ENCODE results near the gene GIGYF2.

GIGYF2 gene

DNA sequence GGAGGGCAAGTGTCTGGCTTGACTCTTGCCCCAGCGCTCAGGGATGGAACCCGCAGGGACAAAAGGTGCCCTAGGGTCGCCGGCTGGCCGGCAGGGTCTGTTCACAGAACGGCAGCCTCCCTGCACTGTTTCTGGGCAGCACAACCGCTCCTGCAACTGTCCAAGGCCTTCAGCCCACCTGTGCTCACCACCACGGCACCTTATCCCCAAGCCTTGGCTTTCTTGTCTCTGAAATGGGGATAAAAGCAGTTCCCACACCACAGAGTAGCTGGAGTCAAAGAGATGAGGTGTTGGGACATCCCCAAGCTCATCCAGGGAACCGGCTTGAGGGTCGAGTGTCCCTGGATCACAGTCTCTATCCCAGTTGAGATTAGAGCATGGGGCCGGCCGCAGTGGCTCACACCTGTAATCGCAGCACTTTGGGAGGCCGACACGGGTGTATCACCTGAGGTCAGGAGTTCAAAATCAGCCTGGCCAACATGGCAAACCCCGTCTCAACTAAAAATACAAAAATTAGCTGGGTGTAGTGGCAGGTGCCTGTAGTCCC is 177.6 kb downstream of the GIGYF2 start:
- no peak overlapping the region for H3K4me3 ChIP-seq (ENCODE audit: low read depth, low read length)
- CTCF ChIA-PET: interaction anchor here (1.1 kb wide), 1 partner anchor 16 kb away, joined by 3 read pairs; no protein-coding TSS in a partner anchor
- no peak overlapping the region for H3K27ac ChIP-seq (ENCODE audit: extremely low read depth, low read depth, low read length)
- peaks cover 0 to 23% of the 10 kb centered on the region in 2 experiments; a peak in 1 of 3 replicates for H3K36me3 ChIP-seq (ENCODE audit: control insufficient read depth in 2 of 2, insufficient read depth in 1 of 2, low read length in 2 of 2)
- POLR2A ChIA-PET: no interaction called here
- TF ChIP-seq ZNF677 (tag by site-specific recombination; IDR thresholded peaks at IDR 0.05) (no peak), ZBTB20 (tag by site-specific recombination; IDR thresholded peaks at IDR 0.05) (no peak), ZNF169 (tag by site-specific recombination; IDR thresholded peaks at IDR 0.05) (no peak), ZNF366 (tag by site-specific recombination; conservative IDR thresholded peaks at IDR 0.05) (no peak), ZSCAN23 (tag by site-specific recombination; IDR thresholded peaks at IDR 0.05) (no peak)
- H3K9me3 ChIP-seq (ENCODE audit: control insufficient read depth, insufficient read depth, low read depth, low read length): no peaks in the 10 kb centered on the region
- H3K4me1 ChIP-seq (ENCODE audit: control insufficient read depth, insufficient read depth, low read length): no peaks in the 10 kb centered on the region

DNA sequence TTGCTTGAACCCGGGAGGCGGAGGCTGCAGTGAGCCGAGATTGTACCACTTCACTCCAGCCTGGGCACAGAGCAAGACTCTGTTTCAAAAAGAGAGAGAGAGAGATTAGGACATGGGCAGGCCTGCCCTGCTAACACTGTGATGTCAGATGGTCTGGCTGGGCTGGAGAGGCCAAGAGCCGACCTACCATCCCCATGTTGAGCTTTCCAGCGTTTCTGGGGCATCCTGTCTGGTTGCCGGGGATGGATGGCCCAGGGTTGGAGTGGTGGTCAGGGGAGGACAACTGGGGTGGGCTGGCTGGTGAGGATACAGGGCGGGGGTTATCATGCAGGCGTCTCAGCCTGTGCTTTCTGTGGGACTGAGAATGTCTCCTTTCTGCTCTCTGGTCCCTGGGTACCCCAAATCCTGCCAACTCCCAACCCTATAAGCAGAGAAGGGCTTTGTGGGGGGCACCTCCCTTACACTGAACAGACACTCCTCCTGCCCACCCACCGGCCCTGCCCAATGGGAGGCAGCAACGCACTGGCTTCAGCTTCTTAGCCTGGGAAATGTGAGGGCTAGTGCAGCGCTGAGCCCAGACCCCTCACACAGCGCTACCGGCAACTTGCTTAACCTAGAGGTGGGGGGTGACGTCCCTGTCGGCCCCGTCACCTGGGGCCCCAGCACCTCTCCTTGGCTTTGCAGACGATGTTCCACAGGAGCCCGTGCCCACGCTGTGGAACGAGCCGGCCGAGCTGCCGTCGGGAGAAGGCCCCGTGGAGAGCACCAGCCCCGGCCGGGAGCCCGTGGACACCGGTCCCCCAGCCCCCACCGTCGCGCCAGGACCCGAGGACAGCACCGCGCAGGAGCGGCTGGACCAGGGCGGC is 178.4 kb downstream of the GIGYF2 start:
- Histone ChIP-seq H3K36me3 (ENCODE audit: control insufficient read depth in 2 of 2, insufficient read depth in 1 of 2, low read length in 2 of 2) (peaks cover 0 to 23% of the 10 kb centered on the region in 2 experiments; a peak in 1 of 3 replicates), H3K9me3 (ENCODE audit: control insufficient read depth, insufficient read depth, low read depth, low read length) (no peaks in the 10 kb centered on the region), H3K4me3 (ENCODE audit: low read depth, low read length) (no peak overlapping the region), H3K27ac (ENCODE audit: extremely low read depth, low read depth, low read length) (no peak overlapping the region), H3K4me1 (ENCODE audit: control insufficient read depth, insufficient read depth, low read length) (no peaks in the 10 kb centered on the region)
- ChIA-PET CTCF (interaction anchor here (0.5 to 1.1 kb wide), 3 partner anchors 17 to 260 kb away, joined by 3 read pairs; no protein-coding TSS in a partner anchor), POLR2A (no interaction called here)
- TF ChIP-seq ZNF571 (tag by site-specific recombination; IDR thresholded peaks at IDR 0.05): no peak

DNA sequence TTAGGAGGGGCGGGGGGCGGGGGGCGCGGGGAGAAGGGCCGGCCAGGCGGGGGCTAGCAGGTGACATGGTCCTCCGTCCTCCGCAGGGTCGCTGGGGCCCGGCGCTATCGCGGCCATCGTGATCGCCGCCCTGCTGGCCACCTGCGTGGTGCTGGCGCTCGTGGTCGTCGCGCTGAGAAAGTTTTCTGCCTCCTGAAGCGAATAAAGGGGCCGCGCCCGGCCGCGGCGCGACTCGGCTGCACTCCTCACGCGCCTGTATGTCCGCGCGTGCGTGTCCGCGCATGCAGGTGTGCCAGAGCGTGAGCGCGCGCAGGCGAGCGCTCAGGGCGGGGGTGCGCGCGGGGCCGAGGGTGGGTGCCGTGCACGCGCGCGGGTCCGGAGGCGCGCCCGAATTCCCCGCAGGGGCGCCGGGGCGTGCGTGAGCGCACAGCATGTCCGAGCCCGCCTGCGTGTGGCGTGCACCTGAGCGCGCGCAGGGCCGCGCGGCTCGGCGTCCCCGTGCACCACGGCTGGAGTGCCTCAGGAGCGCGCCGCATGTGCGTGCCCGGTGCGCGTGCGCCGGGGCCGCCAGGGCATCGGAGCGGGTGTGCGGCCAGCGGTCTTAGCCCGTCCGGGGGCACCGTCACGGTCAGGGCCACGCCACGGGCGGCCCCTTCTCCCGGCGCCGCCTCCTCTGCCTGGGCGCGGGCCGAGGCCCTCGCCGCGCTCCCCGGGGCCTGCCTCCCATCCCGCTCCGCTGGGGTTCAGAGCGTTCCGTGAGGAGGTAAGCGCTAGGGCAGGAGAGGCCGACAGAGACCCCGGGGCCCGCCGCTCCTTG is 179.2 kb downstream of the GIGYF2 start:
- no peaks in the 10 kb centered on the region for H3K4me1 ChIP-seq (ENCODE audit: control insufficient read depth, insufficient read depth, low read length)
- no peaks in the 10 kb centered on the region for H3K9me3 ChIP-seq (ENCODE audit: control insufficient read depth, insufficient read depth, low read depth, low read length)
- no peak overlapping the region for H3K27ac ChIP-seq (ENCODE audit: extremely low read depth, low read depth, low read length)
- H3K36me3 ChIP-seq (ENCODE audit: control insufficient read depth in 2 of 2, insufficient read depth in 1 of 2, low read length in 2 of 2): peaks cover 0 to 23% of the 10 kb centered on the region in 2 experiments; a peak in 1 of 3 replicates
- no peak overlapping the region; the same call in 1 of the 2 replicates for H3K4me3 ChIP-seq (ENCODE audit: low read depth, low read length)
- ChIA-PET POLR2A (no interaction called here), CTCF (interaction anchor here (1.0 kb wide), 2 partner anchors 38 to 153 kb away, joined by 3 read pairs; no protein-coding TSS in a partner anchor)
- TF ChIP-seq BCL11A (tag by site-specific recombination; IDR thresholded peaks at IDR 0.05; ENCODE audit: low read depth): no peak
- TF ChIP-seq ZNF843 (tag by site-specific recombination; IDR thresholded peaks at IDR 0.05): no peak
- no peak for TF ChIP-seq ZNF626 (tag by site-specific recombination; IDR thresholded peaks at IDR 0.05)
- TF ChIP-seq BCL11B (tag by site-specific recombination; IDR thresholded peaks at IDR 0.05; ENCODE audit: low read depth): no peak
- no peak for TF ChIP-seq ZSCAN30 (tag by site-specific recombination; IDR thresholded peaks at IDR 0.05)
- no peak for TF ChIP-seq ZNF624 (tag by site-specific recombination; IDR thresholded peaks at IDR 0.05)
- TF ChIP-seq KLF9 (tag by site-specific recombination; IDR thresholded peaks at IDR 0.05; ENCODE audit: low read depth): no peak
- no peak for TF ChIP-seq PRDM10 (tag by site-specific recombination; IDR thresholded peaks at IDR 0.05)
- no peak for TF ChIP-seq OSR2 (tag by site-specific recombination; IDR thresholded peaks at IDR 0.05)
- TF ChIP-seq, protein P1, sequence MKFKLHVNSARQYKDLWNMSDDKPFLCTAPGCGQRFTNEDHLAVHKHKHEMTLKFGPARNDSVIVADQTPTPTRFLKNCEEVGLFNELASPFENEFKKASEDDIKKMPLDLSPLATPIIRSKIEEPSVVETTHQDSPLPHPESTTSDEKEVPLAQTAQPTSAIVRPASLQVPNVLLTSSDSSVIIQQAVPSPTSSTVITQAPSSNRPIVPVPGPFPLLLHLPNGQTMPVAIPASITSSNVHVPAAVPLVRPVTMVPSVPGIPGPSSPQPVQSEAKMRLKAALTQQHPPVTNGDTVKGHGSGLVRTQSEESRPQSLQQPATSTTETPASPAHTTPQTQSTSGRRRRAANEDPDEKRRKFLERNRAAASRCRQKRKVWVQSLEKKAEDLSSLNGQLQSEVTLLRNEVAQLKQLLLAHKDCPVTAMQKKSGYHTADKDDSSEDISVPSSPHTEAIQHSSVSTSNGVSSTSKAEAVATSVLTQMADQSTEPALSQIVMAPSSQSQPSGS (tag by site-specific recombination; IDR thresholded peaks at IDR 0.05; ENCODE audit: low read depth): no peak
- no peak for TF ChIP-seq ZNF561 (tag by site-specific recombination; IDR thresholded peaks at IDR 0.05; ENCODE audit: borderline replicate concordance)
- TF ChIP-seq SCRT2 (tag by site-specific recombination; IDR thresholded peaks at IDR 0.05): no peak
- no peak for TF ChIP-seq ZBTB10 (tag by site-specific recombination; IDR thresholded peaks at IDR 0.05)
- no peak for TF ChIP-seq ZNF391 (tag by site-specific recombination; IDR thresholded peaks at IDR 0.05; ENCODE audit: borderline replicate concordance, low read depth)
- TF ChIP-seq EGR2 (tag by site-specific recombination; IDR thresholded peaks at IDR 0.05; ENCODE audit: low read depth): no peak

Data from HEK293 (cell line).